ENCODE data around the gene SLFN11. TPM values are rescaled to one million over a fixed set of nuclear protein-coding genes. Genes with fewer than 3 reads are reported as not detected.
"Not testable (repeated sequence)": the region's sequence is repeated elsewhere in the genome, so short reads cannot be mapped to it uniquely, and the experiment has no call there.

Gene SLFN11
- total RNA-seq, 1 donor from 2014 or later = 11.3 TPM

DNA sequence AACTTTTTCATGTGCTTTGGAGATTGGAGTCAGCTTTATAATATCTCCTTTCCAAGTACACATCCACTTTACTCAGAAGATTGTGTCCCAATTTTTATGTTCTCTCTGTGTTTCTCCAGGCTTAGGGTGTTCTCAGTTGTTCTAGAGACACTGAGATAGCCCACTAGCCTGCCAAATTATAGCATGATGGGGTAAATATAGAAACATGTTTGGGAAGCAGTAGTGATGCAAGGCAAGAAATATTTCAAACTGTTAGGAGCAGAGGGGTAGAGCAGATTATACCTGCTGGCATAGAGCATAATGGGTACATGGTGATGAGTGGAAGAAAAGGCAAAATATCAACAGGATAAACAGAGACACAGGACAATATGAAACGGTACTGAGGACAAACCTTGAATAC lies 12.4 kb downstream of the SLFN11 start:
- DNase-seq (ENCODE audit: low spot score) = no peak

DNA sequence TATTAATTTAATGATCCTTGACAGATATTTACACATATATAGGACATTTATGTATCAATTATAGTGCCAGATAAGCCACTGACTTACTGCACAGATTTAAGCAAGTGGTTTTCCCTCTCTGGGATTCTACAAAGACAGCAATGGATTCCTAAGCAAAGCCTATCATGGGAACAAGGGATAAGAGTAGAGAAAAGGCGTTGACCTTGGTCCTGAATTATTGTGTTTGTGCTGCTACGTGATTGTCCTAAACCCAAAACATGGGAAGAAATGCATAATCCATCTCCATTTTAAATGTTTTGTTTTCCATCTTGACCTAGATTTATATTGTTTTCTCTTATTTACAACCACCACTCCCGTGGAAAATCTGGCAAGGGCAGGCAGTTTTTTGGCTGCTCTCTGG lies 14.0 kb downstream of the SLFN11 start:
- DNase-seq (ENCODE audit: low spot score) = no peak

DNA sequence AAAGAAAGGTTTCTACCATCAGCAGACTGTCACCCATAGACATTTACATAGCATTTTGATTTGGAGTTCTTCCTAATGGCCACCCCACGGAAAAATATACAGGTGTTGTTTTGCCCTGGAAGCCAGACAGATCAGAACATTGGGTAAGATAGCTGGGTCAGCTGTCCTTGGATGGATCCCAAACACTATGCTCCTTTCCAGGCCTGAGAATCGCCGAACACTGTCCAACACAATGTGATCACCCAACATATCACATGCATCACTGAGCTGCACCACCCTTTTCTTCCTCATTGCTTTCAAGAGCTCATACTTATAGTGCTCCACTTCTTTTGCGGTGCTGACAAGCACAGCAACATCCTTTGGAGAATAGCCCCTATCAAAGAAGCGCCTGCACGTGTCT lies 21.1 kb downstream of the SLFN11 start:
- no peak for DNase-seq (ENCODE audit: low spot score)

DNA sequence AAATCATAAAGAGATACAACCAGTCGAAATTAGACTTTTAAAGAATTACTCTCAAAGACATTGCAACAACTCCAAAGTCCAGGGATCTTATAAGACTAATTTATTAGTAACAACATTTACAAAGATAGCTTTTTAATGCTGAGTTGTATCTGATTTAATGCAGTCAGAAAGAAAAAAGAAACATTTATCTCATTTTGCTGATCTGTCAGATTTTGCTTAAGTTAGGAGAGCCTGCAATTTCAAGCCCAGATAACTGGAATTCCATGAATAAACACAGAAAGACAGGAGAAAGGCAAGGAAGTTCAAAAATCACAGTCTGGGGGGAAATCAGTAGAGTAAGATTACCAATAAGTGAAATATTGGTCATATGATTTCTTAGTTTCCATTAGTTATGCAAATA lies 22.9 kb downstream of the SLFN11 start:
- no peak for DNase-seq (ENCODE audit: low spot score)

DNA sequence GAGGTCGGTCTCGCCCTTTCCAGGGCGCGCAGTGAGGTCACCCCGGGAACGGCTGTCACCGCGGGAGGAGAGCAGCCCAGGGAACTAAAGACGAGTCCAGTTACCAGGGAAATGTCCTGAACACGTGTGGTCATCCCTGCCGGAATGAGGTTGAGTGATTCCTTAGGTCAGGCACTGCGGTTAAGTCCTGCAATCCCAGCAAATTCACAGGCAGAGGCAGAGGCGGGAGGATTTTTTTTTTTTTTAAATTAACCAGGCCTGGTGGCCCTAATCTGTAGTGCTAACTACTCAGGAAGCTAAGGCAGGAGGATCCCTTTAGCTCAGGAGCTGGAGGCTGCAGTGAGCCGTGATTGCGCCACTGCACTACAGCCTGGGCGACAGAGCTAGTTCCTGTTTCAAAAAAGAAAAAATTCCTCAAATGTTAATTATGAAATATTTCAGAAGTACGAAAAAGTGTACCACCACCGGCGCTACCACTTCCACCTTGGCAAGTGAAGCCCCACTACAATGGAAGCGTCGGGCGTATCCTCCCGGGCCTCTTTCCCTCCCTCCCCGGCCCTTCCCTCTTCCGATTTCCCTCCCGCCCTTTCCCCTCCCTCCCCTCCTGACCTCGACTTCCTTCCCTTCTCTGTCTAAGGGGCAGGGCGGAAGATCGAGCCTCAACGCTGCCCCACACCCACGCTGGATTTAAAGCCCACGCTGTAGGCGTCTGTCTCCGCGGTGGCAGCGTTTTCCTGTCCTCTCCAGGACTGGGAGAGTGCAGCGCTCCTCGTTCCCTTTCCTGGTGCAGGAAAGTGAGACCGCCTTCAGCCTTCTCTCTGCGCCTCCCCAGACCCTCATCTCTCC lies 27.3 kb downstream of the SLFN11 start:
- DNase-seq (ENCODE audit: low spot score) = peak; percentile 60

DNA sequence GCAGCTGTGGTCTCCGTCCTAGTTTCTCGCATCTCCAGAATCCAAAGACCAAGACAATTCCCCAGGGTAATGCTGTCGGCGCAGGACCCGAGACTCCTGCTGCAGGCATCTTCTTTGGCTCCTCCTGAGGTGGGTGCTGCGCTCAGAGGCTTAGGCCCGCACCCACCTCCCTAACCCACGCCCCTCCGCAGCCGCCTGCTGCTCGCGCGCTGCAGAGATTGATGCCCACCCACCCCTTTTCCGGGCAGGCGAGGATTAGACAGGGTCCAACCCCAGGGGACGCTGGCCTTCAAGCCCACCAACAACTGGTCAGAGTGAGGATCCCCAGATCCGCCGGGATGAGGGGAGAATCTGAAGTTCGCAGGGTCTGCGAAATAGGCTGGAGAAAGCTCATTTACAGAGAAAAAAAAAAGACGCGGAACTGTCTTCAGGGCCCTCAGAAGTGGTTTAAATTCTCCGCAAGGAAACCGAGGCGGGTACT lies 27.9 kb downstream of the SLFN11 start:
- DNase-seq (ENCODE audit: low spot score) = no peak

DNA sequence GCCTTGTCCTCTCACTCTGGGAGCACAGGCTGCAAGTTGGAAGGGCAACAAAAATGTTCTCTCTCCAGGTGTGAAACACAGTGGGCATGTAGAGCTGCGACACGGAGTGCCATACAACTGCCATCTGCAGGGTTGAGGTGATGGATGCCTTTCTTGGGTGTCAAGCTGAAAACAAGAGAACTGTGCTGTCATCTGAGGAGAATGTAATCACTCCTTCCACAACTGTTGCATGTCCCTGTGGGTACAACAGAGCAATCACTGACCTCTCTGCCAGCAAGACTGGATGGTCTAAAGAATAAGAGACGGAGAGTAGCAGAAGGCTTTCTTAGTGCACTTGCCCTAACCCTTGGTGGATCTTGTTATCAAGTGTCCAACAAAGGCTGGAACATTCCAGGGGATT lies 29.2 kb downstream of the SLFN11 start:
- no peak for DNase-seq (ENCODE audit: low spot score)

DNA sequence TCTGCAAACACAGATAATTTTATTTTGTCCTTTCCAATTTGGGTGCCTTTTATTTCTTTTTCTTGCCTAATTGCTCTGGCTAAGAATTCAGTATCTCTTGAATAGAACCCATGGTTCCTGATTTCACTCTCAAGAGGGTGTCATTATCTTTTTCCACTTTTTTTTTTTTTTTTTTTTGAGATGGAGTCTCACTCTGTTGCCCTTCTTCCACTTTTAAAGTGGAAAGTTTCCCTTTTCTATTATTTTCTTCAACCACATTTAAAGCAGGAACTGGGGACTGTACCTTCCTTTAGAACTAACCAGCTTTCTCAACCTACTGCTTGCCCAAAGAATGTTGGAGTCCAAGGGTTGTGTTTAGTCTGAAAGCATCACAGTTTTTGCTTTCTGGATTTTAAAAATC lies 31.1 kb downstream of the SLFN11 start:
- DNase-seq (ENCODE audit: low spot score) = no peak

DNA sequence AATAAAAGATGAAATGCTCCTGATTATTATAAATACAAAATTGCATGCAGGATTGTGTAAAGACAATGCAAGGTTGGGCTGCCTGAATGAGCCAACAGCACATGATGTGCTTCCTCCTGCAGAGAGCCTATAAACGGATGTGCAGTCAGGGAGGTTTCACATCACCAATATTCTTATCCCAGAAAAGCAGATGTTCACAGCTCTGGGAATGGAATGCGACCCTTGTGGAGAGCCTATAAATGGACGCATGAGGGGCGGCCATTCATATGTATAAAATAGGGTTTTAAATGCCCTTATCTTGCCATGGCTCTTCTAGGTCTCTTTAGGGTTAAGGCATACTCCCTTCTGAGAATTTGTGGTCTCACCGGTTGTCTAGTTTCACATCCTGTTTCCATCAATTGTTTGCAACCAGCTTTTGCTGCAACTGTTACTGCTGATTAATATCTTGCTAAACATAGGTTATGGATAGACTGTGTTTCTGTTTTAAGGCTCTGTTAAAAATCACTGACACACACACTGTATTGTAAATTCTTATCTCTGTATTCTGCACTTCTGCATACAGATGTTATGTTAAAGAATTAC lies 31.9 kb downstream of the SLFN11 start:
- no peak for DNase-seq (ENCODE audit: low spot score)

DNA sequence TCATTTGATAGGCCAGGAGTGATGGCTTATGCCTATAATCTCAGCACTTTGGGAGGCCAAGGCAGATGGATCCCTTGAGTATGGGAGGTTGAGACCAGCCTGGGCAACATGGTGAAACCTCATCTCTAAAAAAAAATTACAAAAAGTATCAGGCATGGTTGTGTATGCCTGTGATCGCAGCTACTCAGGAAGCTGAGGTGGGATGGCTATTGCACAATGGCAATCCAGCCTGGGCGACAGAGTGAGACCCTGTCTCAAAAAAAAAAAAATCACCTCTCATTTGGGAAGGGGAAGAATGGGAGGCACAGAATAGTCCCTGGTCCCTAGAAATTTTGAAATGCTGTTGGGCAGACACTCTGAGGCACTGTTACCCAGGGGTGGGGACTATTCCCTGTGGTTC lies 35.2 kb downstream of the SLFN11 start:
- DNase-seq (ENCODE audit: low spot score) = no peak

DNA sequence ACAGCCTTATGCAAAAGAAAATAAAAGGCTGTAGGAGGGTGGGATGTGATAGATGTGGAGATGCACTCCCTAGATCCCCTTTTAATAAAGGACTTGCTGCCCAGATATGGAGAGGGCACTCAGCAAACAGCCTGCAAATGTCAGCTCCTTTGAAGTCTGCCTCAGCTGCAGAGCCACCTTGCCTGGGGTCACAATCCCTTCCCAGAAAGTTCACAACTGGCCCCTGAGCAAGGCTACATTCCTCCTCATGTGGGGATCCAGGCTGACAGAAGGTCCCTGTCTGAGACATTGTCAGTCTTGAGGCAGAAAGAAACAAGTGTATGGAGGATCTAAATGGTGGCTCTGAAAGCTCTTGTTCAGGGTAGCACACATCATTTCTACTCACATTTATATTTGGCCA lies 36.1 kb downstream of the SLFN11 start:
- no peak for DNase-seq (ENCODE audit: low spot score)

DNA sequence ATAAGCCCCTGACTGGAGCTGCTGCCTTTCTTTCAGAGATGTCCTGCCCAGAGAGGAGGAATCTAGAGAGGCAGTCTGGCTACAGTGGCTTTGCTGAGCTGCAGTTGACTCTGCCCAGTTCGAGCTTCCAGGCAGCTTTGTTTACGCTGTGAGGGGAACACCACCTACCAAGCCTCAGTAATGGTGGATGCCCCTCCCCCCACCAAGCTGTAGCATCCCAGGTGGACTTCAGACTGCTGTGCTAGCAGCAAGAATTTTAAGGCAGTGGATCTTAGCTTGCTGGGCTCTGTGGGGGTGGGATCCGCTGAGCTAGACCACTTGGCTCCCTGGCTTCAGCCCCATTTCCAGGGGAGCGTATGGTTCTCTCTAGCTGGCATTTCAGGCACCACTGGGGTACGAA lies 39.8 kb downstream of the SLFN11 start:
- not testable (repeated sequence) for DNase-seq (ENCODE audit: low spot score)

DNA sequence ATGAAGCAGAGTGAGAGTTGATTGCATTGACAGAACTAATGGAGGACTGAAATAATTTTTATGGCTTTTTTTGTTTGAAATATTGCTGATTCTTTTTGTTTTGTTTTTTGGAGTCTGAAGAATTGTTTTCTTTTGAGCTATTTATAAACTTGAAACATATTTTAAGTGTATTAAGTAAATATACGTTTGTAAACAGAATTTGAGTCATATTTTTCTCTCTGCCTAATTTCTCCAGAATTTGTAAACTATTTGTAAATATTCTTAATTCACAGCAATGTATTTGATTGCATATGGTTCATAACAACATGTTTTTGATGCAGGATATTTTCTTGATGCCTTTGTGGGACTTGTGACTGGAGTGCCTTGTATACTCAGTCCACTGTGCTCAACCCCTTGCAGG lies 50.7 kb downstream of the SLFN11 start:
- DNase-seq (ENCODE audit: low spot score) = no peak

DNA sequence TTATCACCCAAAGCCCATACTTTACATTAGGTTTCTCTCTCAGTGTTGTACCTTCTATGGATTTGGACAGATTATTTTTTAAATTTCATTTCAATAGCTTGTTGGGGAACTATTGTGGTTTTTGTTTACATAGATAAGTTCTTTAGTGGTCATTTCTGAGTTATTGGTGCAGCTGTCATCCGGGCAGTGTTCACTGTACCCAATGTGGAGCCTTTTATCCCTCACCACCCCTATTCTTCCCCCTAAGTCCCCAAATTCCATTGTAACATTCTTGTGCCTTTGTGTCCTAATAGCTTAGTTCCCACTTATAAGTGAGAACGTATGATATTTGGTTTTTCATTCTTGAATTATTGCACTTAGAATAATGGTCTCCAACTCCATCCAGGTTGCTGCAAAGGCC lies 57.5 kb downstream of the SLFN11 start:
- DNase-seq (ENCODE audit: low spot score) = no peak

DNA sequence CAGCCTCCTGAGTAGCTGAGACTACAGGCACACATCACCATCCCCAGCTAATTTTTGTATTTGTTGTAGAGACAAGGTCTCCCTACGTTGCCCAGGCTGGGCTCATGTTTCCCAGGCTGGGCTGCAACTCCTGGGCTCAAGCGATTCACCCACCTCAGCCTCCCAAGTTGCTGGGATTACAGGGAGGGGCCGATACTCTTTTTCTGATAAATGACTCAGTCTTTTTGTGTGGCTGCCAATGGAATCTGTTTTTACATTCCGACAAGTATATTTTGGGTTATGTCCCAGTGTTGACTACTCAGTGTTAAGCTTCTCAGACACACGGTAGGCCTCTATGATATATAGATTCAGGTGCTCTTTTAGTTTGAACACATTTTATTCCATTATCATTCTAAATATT lies 58.1 kb downstream of the SLFN11 start:
- DNase-seq (ENCODE audit: low spot score) = peak; percentile 40

DNA sequence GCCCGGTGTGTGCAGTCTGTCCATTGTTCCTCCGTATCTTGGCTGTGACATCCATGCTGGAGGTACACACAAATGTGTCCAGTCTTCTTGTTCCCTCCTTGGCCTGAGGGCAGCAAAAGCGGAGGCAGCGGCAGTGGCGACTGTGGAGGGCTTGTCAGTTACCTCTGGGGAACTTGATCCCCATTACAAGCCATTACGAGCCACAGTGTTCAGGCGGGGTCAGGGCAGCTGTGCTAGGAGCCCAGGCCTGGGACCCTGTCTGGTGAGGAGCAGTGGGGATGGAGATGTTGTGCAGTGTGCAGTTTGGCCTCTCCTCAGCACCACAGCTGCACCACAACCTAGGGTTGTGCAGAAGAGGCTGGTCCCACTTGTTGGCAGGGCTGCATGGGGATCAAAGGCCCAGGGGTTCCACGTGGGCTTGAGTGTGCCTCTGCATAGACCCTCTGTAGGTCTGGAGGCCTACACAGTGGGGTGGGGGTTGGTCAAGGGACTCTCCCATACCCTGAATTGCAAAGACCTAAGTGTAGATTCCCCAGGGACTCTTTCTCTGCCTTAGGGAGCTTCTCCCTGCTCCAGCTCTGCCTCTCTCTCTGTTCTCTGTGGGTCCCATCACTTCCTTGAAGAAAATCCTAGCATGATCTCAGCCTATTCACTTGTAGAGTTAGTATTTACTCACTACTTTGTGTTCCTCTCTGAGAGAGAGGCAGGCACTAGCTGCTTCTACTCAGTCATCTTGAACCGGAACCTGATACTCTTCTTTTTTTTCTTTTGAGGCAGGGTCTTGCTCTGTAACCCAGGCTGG lies 58.8 kb downstream of the SLFN11 start:
- DNase-seq (ENCODE audit: low spot score) = no peak

DNA sequence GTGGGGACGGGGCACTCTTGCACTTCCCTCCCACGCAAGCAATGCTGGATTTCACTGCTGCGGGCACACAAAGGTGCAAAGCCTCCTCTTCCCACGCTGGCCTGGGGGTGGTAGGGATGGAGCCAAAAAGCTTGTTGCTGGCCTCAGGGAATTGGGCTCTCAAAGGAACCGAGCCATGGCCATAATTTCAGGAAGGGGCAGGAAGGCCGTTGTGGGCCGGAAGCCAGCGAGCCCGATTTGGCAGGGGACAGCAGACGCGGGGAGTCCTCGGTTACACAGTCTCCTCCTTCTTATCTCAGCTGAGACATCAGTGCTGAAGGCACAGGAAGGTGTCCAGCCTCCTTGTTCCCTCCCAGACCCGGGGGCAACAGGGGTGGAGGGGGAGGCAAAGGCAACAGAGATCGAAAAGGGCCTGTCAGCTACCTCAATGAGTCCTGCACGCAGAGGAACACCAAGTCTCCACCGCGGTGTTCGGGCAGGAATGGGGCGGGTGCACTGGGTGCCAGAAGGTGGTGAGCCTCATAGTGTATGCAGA lies 59.5 kb downstream of the SLFN11 start:
- DNase-seq (ENCODE audit: low spot score) = no peak

DNA sequence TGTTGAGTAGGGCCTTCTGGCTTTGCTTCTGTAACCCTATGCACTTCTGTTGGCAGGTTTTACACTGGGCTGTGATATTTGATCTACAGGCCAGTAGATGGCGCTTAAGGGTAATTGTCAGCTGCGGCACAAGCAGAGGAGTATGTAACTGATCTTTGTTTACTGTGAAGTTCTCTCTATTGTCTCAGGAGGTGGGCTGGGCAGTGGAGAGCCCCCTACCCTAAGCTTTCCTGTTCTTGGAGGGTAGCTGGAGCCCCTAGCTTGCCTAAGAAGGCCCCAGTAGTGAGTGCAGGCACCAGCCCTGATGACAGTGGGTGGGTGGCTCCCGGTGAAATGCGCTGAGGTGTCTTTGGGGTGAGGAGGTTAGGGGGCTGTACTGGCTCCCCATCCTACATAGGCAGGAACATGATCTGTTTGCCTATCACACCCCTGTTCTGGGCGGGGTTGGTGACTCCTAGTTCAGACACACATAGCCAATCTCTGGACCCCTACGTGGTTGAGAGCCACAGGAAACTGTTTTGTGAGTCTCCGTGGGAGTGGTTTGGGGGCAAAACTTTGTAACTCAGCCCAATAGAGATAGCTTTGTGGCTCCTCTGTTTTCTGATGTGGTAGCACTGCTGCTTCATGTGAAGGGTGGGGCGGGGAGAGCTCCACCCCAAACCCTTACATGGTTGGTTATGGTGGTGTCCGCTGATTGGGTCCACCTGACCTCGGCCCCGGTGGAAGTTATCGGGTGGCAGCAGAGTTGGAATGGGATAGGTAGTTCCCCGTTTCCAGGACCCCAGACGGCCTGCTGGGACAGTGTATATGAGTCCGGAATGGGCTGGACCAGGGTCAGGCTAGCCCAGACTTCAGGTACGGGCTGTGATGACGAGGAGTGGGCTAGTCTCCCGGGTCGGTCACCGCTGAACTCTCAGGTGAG lies 60.4 kb downstream of the SLFN11 start:
- peak; percentile 68 for DNase-seq (ENCODE audit: low spot score)

DNA sequence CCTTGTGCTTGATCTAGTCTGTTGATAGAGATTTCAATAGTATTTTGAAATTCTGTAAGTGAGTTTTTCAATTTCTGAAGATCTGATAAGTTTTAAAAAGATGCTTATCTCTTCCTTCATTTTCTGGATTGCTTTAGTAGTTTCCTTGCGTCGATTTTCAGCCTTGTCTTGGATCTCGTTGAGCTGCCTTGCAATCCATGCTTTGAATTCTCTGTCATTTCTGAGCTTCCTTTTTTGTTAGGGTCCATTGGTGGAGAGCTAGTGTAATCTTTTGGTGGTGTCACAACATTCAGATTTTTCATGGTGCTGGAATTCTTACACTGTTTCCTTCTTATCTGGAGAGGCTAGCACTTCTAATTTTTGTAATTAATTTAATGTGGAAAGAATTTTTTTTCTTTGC lies 61.1 kb downstream of the SLFN11 start:
- DNase-seq (ENCODE audit: low spot score) = no peak

DNA sequence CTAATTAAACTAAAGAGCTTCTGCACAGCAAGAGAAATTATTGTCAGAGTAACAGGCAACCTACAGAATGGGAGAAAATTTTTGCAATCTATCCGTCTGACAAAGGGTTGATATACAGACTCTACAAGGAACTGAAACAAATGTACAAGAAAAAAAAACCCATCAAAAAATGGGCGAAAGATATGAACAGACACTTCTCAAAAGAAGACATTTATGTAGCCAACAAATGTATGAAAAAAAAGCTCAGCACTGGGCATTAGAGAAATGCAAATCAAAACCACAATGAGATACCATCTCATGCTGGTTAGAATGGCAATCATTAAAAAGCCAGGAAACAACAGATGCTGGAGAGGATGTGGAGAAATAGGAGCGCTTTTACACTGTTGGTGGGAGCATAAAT lies 64.1 kb downstream of the SLFN11 start:
- DNase-seq (ENCODE audit: low spot score) = not testable (repeated sequence)

Data from umbilical cord (tissue), 2 donors.